Mesothelial cell of epicardium (in vitro differentiated cells): ENCODE results near the gene C6orf132. TPM values are rescaled to one million over a fixed set of nuclear protein-coding genes. Genes with fewer than 3 reads are reported as not detected.
A peak's percentile ranks its signal among the peaks of the same experiment; 100 is the strongest.

Experiments used
- DNase-seq, 2 experiments: peaks; one replicate each; pipeline ENCODE4 v3.0.0; 2021; ENCODE audit warnings: low spot score in 2 of 2; ENCODE audit not compliant: unreplicated experiment in 2 of 2
- H3K27ac Mint-ChIP-seq: 2 replicates; pipeline ENCODE4 v1.8.0; 2021; ENCODE audit warnings: mixed read lengths
- H3K27me3 Mint-ChIP-seq: 2 replicates; pipeline ENCODE4 v1.8.0; 2021; ENCODE audit warnings: low read depth, mixed read lengths
- H3K36me3 Mint-ChIP-seq: 2 replicates; pipeline ENCODE4 v1.8.0; 2021; ENCODE audit warnings: mixed read lengths
- H3K4me1 Mint-ChIP-seq: 2 replicates; pipeline ENCODE4 v1.8.0; 2021; ENCODE audit warnings: mixed read lengths
- H3K4me3 Mint-ChIP-seq: 2 replicates; pipeline ENCODE4 v1.8.0; 2021; ENCODE audit warnings: mild to moderate bottlenecking, moderate library complexity, mixed read lengths
- H3K9me3 Mint-ChIP-seq: 2 replicates; pipeline ENCODE4 v1.8.0; 2021; ENCODE audit warnings: mixed read lengths
- total RNA-seq: library from RNA; stranded (reverse); gene quantifications from 3 replicates; pipeline ENCODE4 v1.2.1, GENCODE V29; 2021
- TF ChIP-seq, protein P1 (sequence below): fragments of 200-600 bp; sonication (generic); IDR thresholded peaks from one replicate; pipeline ENCODE4 v1.5.0; 2021; ENCODE audit warnings: antibody characterized with exemption; ENCODE audit not compliant: unreplicated experiment

C6orf132 gene
- total RNA-seq, 1 donor from 2014 or later: 22.4 TPM

GRCh38 chr6:42152024-42152423 is 9.6 kb upstream of the C6orf132 start:
- no peaks in the 10 kb centered on the region for H3K4me1 Mint-ChIP-seq
- no peak for DNase-seq
- peaks cover 2% of the 10 kb centered on the region for H3K36me3 Mint-ChIP-seq
- TF ChIP-seq, protein P1, sequence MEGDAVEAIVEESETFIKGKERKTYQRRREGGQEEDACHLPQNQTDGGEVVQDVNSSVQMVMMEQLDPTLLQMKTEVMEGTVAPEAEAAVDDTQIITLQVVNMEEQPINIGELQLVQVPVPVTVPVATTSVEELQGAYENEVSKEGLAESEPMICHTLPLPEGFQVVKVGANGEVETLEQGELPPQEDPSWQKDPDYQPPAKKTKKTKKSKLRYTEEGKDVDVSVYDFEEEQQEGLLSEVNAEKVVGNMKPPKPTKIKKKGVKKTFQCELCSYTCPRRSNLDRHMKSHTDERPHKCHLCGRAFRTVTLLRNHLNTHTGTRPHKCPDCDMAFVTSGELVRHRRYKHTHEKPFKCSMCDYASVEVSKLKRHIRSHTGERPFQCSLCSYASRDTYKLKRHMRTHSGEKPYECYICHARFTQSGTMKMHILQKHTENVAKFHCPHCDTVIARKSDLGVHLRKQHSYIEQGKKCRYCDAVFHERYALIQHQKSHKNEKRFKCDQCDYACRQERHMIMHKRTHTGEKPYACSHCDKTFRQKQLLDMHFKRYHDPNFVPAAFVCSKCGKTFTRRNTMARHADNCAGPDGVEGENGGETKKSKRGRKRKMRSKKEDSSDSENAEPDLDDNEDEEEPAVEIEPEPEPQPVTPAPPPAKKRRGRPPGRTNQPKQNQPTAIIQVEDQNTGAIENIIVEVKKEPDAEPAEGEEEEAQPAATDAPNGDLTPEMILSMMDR: no peak
- no peak overlapping the region for H3K4me3 Mint-ChIP-seq
- H3K27me3 Mint-ChIP-seq: no peaks in the 10 kb centered on the region
- no peaks in the 10 kb centered on the region for H3K9me3 Mint-ChIP-seq
- H3K27ac Mint-ChIP-seq: no peak overlapping the region

- H3K27ac Mint-ChIP-seq: no peak overlapping the region
- H3K27me3 Mint-ChIP-seq: no peaks in the 10 kb centered on the region
- no peak overlapping the region for H3K4me3 Mint-ChIP-seq
- H3K9me3 Mint-ChIP-seq: no peaks in the 10 kb centered on the region
- peaks cover 2% of the 10 kb centered on the region for H3K36me3 Mint-ChIP-seq
- H3K4me1 Mint-ChIP-seq: no peaks in the 10 kb centered on the region
- no peak for DNase-seq
- TF ChIP-seq, protein P1: no peak
Measured at GRCh38 chr6:42150254-42150653, 7.8 kb upstream of the C6orf132 start.

GRCh38 chr6:42148058-42148457 is 5.6 kb upstream of the C6orf132 start:
- no peak for DNase-seq
- H3K4me3 Mint-ChIP-seq: no peak overlapping the region
- TF ChIP-seq, protein P1: no peak
- no peaks in the 10 kb centered on the region for H3K27me3 Mint-ChIP-seq
- peaks cover under 1% of the 10 kb centered on the region for H3K4me1 Mint-ChIP-seq
- peaks cover 2% of the 10 kb centered on the region for H3K36me3 Mint-ChIP-seq
- peak overlapping the region; percentile 30 for H3K27ac Mint-ChIP-seq
- H3K9me3 Mint-ChIP-seq: no peaks in the 10 kb centered on the region

GRCh38 chr6:42147138-42147562 is 4.7 kb upstream of the C6orf132 start:
- peaks cover 2% of the 10 kb centered on the region for H3K27me3 Mint-ChIP-seq
- TF ChIP-seq, protein P1: no peak
- H3K27ac Mint-ChIP-seq: no peak overlapping the region
- no peak overlapping the region for H3K4me3 Mint-ChIP-seq
- peaks cover 2% of the 10 kb centered on the region for H3K36me3 Mint-ChIP-seq
- H3K9me3 Mint-ChIP-seq: no peaks in the 10 kb centered on the region
- peaks cover 5% of the 10 kb centered on the region for H3K4me1 Mint-ChIP-seq
- no peak for DNase-seq

DNA sequence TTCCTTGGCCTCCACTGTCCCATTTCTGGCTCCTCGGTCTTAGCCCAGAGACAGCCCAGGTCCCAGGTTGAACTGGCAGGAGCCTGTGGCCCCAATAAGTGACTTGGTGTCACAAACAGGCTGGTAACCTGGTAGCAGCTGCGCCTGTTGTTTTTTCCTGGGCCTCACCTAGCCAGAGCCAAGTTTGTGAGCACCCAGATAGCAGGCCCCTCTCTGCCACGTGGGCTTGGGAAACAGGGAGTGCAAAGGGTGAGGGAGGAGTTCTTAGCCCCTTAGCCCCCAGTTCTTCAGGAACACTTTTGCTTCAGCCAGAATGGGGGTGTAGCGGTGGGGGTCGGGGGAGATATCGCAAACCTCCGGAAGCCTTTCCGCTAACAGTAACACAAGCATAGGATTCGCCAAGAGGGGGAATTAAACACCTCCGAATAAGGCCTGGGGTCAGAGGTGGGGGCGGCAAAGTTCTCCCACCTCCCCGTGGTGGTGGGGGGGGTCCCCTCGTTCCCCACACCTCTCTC is 760 bp downstream of the C6orf132 start:
- peaks cover 2% of the 10 kb centered on the region for H3K27me3 Mint-ChIP-seq
- TF ChIP-seq, protein P1: no peak
- no peaks in the 10 kb centered on the region for H3K36me3 Mint-ChIP-seq
- peaks cover 46% of the 10 kb centered on the region for H3K4me1 Mint-ChIP-seq
- peak in 1 of 2 experiments; percentile 43 for DNase-seq
- H3K4me3 Mint-ChIP-seq: peak overlapping the region; percentile 88
- H3K9me3 Mint-ChIP-seq: no peaks in the 10 kb centered on the region
- peak overlapping the region; percentile 100 for H3K27ac Mint-ChIP-seq
